Ramos (cell line): Measurements from ENCODE around the gene NRP1.

Experiments
- in situ Hi-C: fragments of 300-500 bp; cut with MboI; formaldehyde crosslinking; loops from one replicate; pipeline ENCODE4 v1.14.3; 2022; ENCODE audit warnings: low sequenced_read_pairs; ENCODE audit not compliant: unreplicated experiment

Gene NRP1

DNA sequence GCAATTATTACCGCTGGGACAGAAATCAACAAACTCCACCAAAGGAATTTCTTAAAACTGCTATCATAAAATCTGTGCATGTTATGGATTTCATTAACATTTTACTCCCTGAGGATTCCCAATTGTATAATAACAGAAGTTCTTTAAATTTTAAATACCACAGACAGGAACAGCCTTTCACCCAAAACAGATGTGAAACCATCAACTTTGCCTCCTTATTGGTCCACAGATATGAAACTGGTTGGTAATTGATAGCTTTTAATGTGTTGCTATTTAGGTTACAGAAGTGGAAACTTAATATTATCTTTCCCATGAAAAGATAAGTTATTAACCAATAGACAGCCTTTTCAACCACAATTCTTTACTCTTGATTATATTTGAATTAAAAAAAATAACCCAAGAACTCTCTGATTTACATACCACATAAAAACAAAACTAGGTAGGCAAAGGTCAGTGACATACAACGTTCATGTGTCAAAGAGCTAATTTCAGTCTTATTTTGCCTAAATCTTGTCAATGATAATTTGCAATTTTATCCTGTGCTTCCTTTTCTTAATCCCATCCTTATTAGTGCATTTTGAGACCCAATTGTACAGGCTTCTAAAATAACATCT, 90.0 kb downstream of the NRP1 start:
- in situ Hi-C loops = no loop called here

- in situ Hi-C loops = no loop called here
Observed at GRCh38 chr10:33243703-33244102, 90.8 kb downstream of the NRP1 start.

GRCh38 chr10:33242931-33243330, 91.5 kb downstream of the NRP1 start:
- in situ Hi-C loops = no loop called here

DNA sequence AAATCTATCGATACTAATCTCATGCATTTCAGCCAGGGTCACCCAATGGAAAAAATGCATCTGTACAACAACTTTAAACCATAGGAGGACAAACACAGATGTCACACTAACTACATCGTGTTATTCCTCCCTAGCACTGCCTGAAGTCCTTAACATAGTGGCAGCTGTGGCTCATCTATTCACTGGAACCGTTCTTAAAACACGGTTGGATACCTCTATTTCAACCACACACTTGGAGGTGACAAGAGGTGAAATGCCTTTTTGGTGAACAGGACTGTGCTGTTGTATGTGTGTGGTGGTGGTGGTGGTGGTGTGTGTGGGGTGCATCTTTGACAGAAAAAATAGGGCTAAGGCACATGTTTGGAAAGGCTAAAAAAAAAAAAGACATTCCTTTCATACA, 93.1 kb downstream of the NRP1 start:
- in situ Hi-C loops = no loop called here

DNA sequence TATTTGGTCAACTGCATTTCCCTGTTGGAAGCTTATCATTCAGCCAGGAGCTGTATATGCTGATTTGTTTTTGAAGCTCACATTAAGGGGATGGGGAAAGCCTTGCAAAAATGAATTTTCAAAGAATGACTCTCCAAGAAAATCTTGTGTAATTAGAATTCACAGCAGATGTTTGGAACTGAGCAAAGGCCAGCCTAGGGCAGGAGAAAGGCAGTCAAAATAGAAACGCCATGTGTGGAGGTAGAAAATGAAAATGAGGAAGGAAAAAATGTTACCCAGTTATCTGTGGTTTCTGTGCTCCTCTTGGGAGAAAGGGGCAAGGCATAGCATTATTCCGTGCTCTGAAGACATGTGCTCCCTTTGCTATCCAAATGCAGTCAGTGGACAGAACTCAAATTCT, 93.5 kb downstream of the NRP1 start:
- in situ Hi-C loops = no loop called here

GRCh38 chr10:33240258-33240657, 94.2 kb downstream of the NRP1 start:
- in situ Hi-C loops = no loop called here

DNA sequence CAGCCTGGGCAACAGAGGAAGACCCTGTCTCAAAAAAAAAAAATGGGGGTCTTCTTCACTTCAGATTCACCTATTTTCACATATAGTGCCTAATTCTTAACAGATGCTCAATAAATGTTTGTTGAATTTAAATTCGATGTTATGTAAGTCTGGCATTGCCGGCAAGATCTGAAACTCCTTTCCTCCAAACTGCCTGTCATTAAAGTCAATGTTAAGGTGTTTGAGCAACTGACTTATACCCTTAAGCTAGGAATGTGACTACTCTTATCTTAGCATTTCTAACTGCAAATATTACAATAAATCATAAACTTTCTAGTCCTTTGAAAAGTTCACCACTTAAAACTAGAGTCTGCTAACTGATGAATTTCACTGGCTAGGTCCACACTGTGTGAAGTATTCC, 95.2 kb downstream of the NRP1 start:
- in situ Hi-C loops = no loop called here

- in situ Hi-C loops = no loop called here
Observed at GRCh38 chr10:33238643-33239042, 95.8 kb downstream of the NRP1 start.

GRCh38 chr10:33237736-33238624, 96.5 kb downstream of the NRP1 start:
- in situ Hi-C loops = no loop called here

GRCh38 chr10:33236916-33237315, 97.6 kb downstream of the NRP1 start:
- in situ Hi-C loops = no loop called here

- in situ Hi-C loops = no loop called here
Observed at GRCh38 chr10:33235951-33236350, 98.5 kb downstream of the NRP1 start.

GRCh38 chr10:33235251-33235884, 99.1 kb downstream of the NRP1 start:
- in situ Hi-C loops = no loop called here

GRCh38 chr10:33234831-33235237, 99.6 kb downstream of the NRP1 start:
- in situ Hi-C loops = no loop called here

GRCh38 chr10:33233635-33234034, 100.8 kb downstream of the NRP1 start:
- in situ Hi-C loops = no loop called here

GRCh38 chr10:33233221-33233620, 101.2 kb downstream of the NRP1 start:
- in situ Hi-C loops = no loop called here

DNA sequence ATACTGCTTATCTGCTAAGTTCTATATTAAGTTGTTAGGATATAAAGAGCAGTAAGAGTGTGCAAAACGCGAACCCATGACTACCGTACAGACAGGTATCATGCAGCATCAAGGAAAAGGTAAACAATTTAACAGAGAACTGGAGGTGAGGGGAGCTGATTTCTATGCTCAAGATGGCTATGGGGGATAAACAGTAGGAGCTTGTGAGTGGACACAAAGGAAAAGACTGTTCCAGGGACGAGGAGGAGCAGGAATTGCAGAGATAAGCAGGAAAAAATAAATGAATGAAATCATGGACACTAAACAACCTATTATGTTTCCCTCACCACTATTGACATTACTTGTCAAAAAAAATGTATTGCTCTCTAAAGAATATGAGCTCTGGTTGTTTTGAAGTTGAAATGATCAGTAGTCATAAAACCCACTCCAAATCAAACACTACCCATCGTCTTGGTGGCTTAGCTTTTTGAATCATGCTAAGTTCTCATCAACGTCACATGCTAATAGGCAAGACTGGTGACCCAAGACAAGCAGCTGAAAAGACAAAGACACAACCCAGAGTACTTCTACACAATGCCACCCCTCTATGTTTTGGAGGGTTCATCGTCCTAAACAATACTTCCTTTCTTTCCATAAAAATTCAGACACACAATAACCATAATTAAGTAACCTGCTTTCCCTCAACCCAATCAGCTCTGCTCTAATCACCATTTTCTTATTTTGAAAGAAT, 102.7 kb downstream of the NRP1 start:
- in situ Hi-C loops = no loop called here

GRCh38 chr10:33229949-33230267, 104.6 kb downstream of the NRP1 start:
- in situ Hi-C loops = no loop called here

DNA sequence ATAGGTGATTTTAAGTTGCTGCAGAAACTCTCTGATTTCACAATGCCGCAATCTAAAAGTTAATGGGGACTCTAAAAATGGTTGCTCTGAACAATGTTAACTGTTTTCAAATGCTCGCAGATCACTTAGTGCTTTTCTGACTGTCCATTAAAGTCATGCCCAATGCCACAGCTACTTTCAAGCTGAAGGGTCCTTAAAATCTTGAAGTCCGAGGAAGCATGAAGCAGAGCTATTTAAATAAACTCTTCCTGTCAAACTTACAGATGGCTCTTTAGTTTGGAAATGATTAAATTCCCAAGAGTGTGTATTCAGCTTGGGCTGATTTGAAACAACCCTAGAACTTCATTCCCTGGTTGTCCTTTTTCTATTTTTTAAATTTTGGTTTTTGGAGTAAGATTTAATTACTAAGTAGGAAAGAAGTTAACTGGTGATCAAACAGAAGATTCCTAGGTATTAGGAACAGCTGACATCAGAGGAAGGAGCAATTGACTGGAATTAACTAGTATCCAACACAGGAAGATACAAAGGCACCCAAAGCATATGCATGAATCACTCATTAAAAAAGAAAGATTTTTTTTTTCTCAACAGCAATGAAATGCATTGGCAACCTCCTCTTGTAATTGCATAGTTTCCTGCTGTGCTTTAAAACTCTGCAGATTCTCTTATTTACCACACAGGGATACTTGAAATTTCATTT, 105.1 kb downstream of the NRP1 start:
- in situ Hi-C loops = no loop called here

- in situ Hi-C loops = no loop called here
Observed at GRCh38 chr10:33228426-33228825, 106.0 kb downstream of the NRP1 start.

GRCh38 chr10:33227489-33227888, 107.0 kb downstream of the NRP1 start:
- in situ Hi-C loops = no loop called here
